NB4 (cell line): ENCODE data around the gene LRRC7.

Experiments used
- DNase-seq: peaks from one replicate; pipeline ENCODE4 v3.0.0; 2010; ENCODE audit warnings: low read depth
- H3K4me3 ChIP-seq: one replicate; pipeline ENCODE4 v1.5.1; 2011; ENCODE audit warnings: mild to moderate bottlenecking, low read depth, low read length, moderate library complexity
- CTCF ChIP-seq: IDR thresholded peaks from one replicate; pipeline ENCODE4 v1.5.1; 2012; ENCODE audit warnings: low read depth, low read length
- MAX ChIP-seq: IDR thresholded peaks from 2 replicates; pipeline ENCODE4 v1.6.1; 2011; ENCODE audit warnings: low read depth, low read length
- MYC ChIP-seq: IDR thresholded peaks from 2 replicates; pipeline ENCODE4 v1.6.1; 2011; ENCODE audit warnings: low read depth, low read length
- POLR2A ChIP-seq: IDR thresholded peaks from 2 replicates; pipeline ENCODE4 v1.6.1; 2011; ENCODE audit warnings: mild to moderate bottlenecking; ENCODE audit not compliant: insufficient read length; ENCODE audit errors: extremely low read depth

LRRC7 gene

GRCh38 chr1:69998847-69999246 is 431.1 kb downstream of the LRRC7 start:
- H3K4me3 ChIP-seq = no peak overlapping the region
- TF ChIP-seq MYC (no peak), CTCF (no peak), POLR2A (no peak), MAX (no peak)
- no peak for DNase-seq

GRCh38 chr1:70003211-70003908 is 435.6 kb downstream of the LRRC7 start:
- DNase-seq = peak; percentile 4
- TF ChIP-seq MAX = no peak
- TF ChIP-seq CTCF = no peak
- TF ChIP-seq POLR2A = no peak
- no peak for TF ChIP-seq MYC
- H3K4me3 ChIP-seq = no peak overlapping the region

- no peak for DNase-seq
- H3K4me3 ChIP-seq = no peak overlapping the region
- TF ChIP-seq MYC (no peak), POLR2A (no peak), MAX (no peak), CTCF (no peak)
These were observed 437.8 kb downstream of the LRRC7 start for GRCh38 chr1:70005386-70006034.

GRCh38 chr1:70008660-70009059 is 440.9 kb downstream of the LRRC7 start:
- no peak for DNase-seq
- no peak overlapping the region for H3K4me3 ChIP-seq
- TF ChIP-seq POLR2A (no peak), MAX (no peak), CTCF (no peak), MYC (no peak)

GRCh38 chr1:70017770-70018169 is 450.0 kb downstream of the LRRC7 start:
- H3K4me3 ChIP-seq = no peak overlapping the region
- TF ChIP-seq MAX (no peak), CTCF (no peak), MYC (no peak), POLR2A (no peak)
- DNase-seq = no peak
